K562 (cell line): ENCODE measurements around the gene RUNX1. TPM values are rescaled to one million over a fixed set of nuclear protein-coding genes. Genes with fewer than 3 reads are reported as not detected.

ENCODE experiments used
- ATAC-seq: fragments of 200-7000 bp; cut with Tn5 transposase; 3 replicates; pipeline ENCODE4 v1.9.1; 2020; ENCODE audit warnings: moderate library complexity
- BruUV-seq: library from RNA; stranded (reverse); fragments of 400-500 nt; replicated peaks from 2 replicates; lab custom pipeline; 2021; lab: Mats Ljungman, UMichigan
- CTCF ChIA-PET: fragments of 300-600 bp; formaldehyde crosslinking; extraction: SDS; loops from one replicate; lab custom pipeline; 2021; ENCODE audit warnings: low intra/inter-chr PET ratio; lab: Yijun Ruan, JAX
- POLR2A ChIA-PET: fragments of 300-600, 350-650 bp; sonication (Branson Sonifier 250); formaldehyde crosslinking; extraction: SDS; loops from one replicate; lab custom pipeline; 2021; ENCODE audit warnings: antibody characterized with exemption, inconsistent platforms; lab: Yijun Ruan, JAX
- DNase-seq, 4 experiments: peaks; one replicate each; pipeline versions ENCODE4 v3.0.0 to v3.0.0-alpha.2; 2011 to 2018; ENCODE audit warnings: low spot score in 3 of 4, mixed read lengths in 3 of 4; ENCODE audit errors: extremely low read depth in 1 of 4
- FAIRE-seq: peaks from 2 replicates; lab custom pipeline; 2011; peaks lifted over from hg19 to GRCh38; lab: Jason Lieb, UNC
- H2AFZ ChIP-seq: 2 replicates; pipeline ENCODE4 v1.6.0; 2011; ENCODE audit warnings: low read depth, low read length, control low read depth, inconsistent platforms
- H3K27ac ChIP-seq: fragments of 200-600 bp; 3 replicates; pipeline ENCODE4 v1.8.0; 2011; ENCODE audit warnings: low read depth, mild to moderate bottlenecking, control low read depth, inconsistent platforms, low read length, moderate library complexity, mixed read lengths; ENCODE audit errors: extremely low read depth
- H3K27me3 ChIP-seq, 2 experiments: fragments of 300-600 bp in 1 of 2; 2 replicates in 1 of 2; 3 replicates in 1 of 2; pipeline versions ENCODE4 v1.6.0 to v1.8.0; 2011; ENCODE audit warnings: inconsistent platforms in 2 of 2, low read length in 2 of 2, mild to moderate bottlenecking in 1 of 2, mixed read lengths in 1 of 2, moderate library complexity in 1 of 2; ENCODE audit not compliant: control insufficient read depth in 2 of 2, insufficient read depth in 2 of 2
- H3K36me3 ChIP-seq: fragments of 300-600 bp; 3 replicates; pipeline ENCODE4 v1.8.0; 2011; ENCODE audit warnings: mild to moderate bottlenecking, low read length, inconsistent platforms; ENCODE audit not compliant: control insufficient read depth, insufficient read depth
- H3K4me1 ChIP-seq, 2 experiments: fragments of 200-600 bp in 1 of 2; replicated peaks in 1 of 2; 2 replicates in 1 of 2; 3 replicates in 1 of 2; pipeline versions ENCODE4 v1.5.1 to v1.8.0; 2011; ENCODE audit warnings: inconsistent platforms in 2 of 2, low read length in 2 of 2, mild to moderate bottlenecking in 1 of 2, mixed read lengths in 1 of 2, moderate library complexity in 1 of 2; ENCODE audit not compliant: control insufficient read depth in 2 of 2, insufficient read depth in 2 of 2
- H3K4me2 ChIP-seq: 2 replicates; pipeline ENCODE4 v1.6.1; 2011; ENCODE audit warnings: low read length, control low read depth, inconsistent platforms, mixed read lengths; ENCODE audit not compliant: insufficient read depth
- H3K4me3 ChIP-seq: fragments of 200-600 bp; sonication (generic), shearing (Covaris generic); 2 replicates; pipeline ENCODE4 v1.5.1; 2016; ENCODE audit warnings: control low read depth, inconsistent platforms
- H3K79me2 ChIP-seq: fragments of 200-600 bp; 3 replicates; pipeline ENCODE4 v1.8.0; 2011; ENCODE audit warnings: low read length, inconsistent platforms; ENCODE audit not compliant: control insufficient read depth, insufficient read depth
- H3K9ac ChIP-seq, 2 experiments: 2 replicates each; pipeline versions ENCODE4 v1.6.0 to v1.6.1; 2011; ENCODE audit warnings: low read depth in 2 of 2, low read length in 2 of 2, control low read depth in 1 of 2, inconsistent platforms in 1 of 2, mild to moderate bottlenecking in 1 of 2, mixed read lengths in 1 of 2; ENCODE audit not compliant: insufficient read depth in 1 of 2
- H3K9me1 ChIP-seq: one replicate; pipeline ENCODE4 v1.6.0; 2011; ENCODE audit warnings: inconsistent platforms, mild to moderate bottlenecking, low read length, moderate library complexity; ENCODE audit not compliant: control insufficient read depth, insufficient read depth
- H3K9me3 ChIP-seq: replicated peaks from 2 replicates; pipeline ENCODE4 v1.5.1; 2011; ENCODE audit warnings: low read depth, low read length, inconsistent platforms; ENCODE audit not compliant: control insufficient read depth, insufficient read depth
- H4K20me1 ChIP-seq: replicated peaks from 2 replicates; pipeline ENCODE4 v1.6.1; 2011; ENCODE audit warnings: low read length, inconsistent platforms, mixed read lengths; ENCODE audit not compliant: control insufficient read depth, insufficient read depth
- CBX1 ChIP-seq: sonication (generic); IDR thresholded peaks from 2 replicates; pipeline ENCODE4 v1.6.1; 2016; ENCODE audit warnings: antibody characterized with exemption, low read depth, mild to moderate bottlenecking
- CBX2 ChIP-seq: fragments of 200-600 bp; sonication (generic); IDR thresholded peaks from one replicate; pipeline ENCODE4 v1.6.1; 2012; ENCODE audit warnings: mild to moderate bottlenecking, low read length, inconsistent platforms; ENCODE audit not compliant: insufficient read depth, poor library complexity, severe bottlenecking
- E2F3 ChIP-seq: fragments of 250-450 bp; sonication (Bioruptor Pico); IDR thresholded peaks from 2 replicates; pipeline ENCODE4 v1.4.0; 2020; ENCODE audit warnings: mild to moderate bottlenecking
- ESRRA ChIP-seq: fragments of 450-650 bp; IDR thresholded peaks from 2 replicates; pipeline ENCODE4 v1.6.1; 2014; ENCODE audit warnings: low read depth, mild to moderate bottlenecking, moderate library complexity, borderline replicate concordance
- GATA2 ChIP-seq: sonication (generic); formaldehyde crosslinking; IDR thresholded peaks from 2 replicates; pipeline ENCODE4 v1.4.0; 2020; ENCODE audit warnings: mild to moderate bottlenecking, missing genetic modification reagents
- MAZ ChIP-seq, 2 experiments: fragments of 450-650 bp in 1 of 2; sonication (generic) in 1 of 2; formaldehyde crosslinking; IDR thresholded peaks in 1 of 2; conservative IDR thresholded peaks in 1 of 2; 2 replicates each; pipeline versions ENCODE4 v1.4.0 to v1.5.0; 2020; ENCODE audit warnings: mild to moderate bottlenecking in 1 of 2, missing genetic modification reagents in 1 of 2
- NCOA4 ChIP-seq: fragments of 450-650 bp; IDR thresholded peaks from 2 replicates; pipeline ENCODE4 v1.6.1; 2018; ENCODE audit warnings: mild to moderate bottlenecking; ENCODE audit not compliant: partially characterized antibody
- NFRKB ChIP-seq: fragments of 450-650 bp; IDR thresholded peaks from 2 replicates; pipeline ENCODE4 v1.6.1; 2016; ENCODE audit warnings: low read depth
- RB1 ChIP-seq: fragments of 450-650 bp; IDR thresholded peaks from 2 replicates; pipeline ENCODE4 v1.6.1; 2017; ENCODE audit warnings: low read depth, mild to moderate bottlenecking
- RNF2 ChIP-seq: sonication (generic); IDR thresholded peaks from 2 replicates; pipeline ENCODE4 v1.6.1; 2016
- SPI1 ChIP-seq: IDR thresholded peaks from 2 replicates; pipeline ENCODE4 v1.6.1; 2011; ENCODE audit warnings: low read depth, low read length, control low read depth, borderline replicate concordance
- ZNF699 ChIP-seq: fragments of 250-450 bp; sonication (Bioruptor Pico); IDR thresholded peaks from 2 replicates; pipeline ENCODE4 v1.8.0; 2021; ENCODE audit warnings: mild to moderate bottlenecking, moderate library complexity; ENCODE audit not compliant: insufficient replicate concordance
- ZNF77 ChIP-seq: fragments of 250-450 bp; sonication (Bioruptor Pico); IDR thresholded peaks from 2 replicates; pipeline ENCODE4 v1.5.0; 2020
- WGBS: fragments of 100-300 bp; shearing (Covaris generic); methylation state at CpG from one replicate; pipeline ENCODE4 v1.1.6; 2016; ENCODE audit warnings: low coverage, mixed read lengths; ENCODE audit not compliant: insufficient coverage; ENCODE audit errors: missing lambda C conversion rate; 5-methylcytosine and 5-hydroxymethylcytosine counted together
- in situ Hi-C: fragments of 300-500 bp; cut with MboI; formaldehyde crosslinking; loops from 4 replicates; pipeline ENCODE4 v1.15.0; 2018; ENCODE audit warnings: inconsistent platforms, mixed read lengths
- intact Hi-C: fragments of 100-400 bp; cut with micrococcal nuclease; formaldehyde crosslinking; loops from 2 replicates; pipeline ENCODE4 v1.14.2; 2022
- polyA plus RNA-seq, 8 experiments: library from polyadenylated mRNA; depleted of rRNA in 4 of 8; stranded (reverse) in 5 of 8; unstranded in 3 of 8; fragments of >200 nt; fragmentation: Nextera tagmentation in 2 of 8; fragmentation: Illumina TruSeq in 1 of 8; extraction: Ambion mirVana in 2 of 8; extraction: Trizol in 1 of 8; gene quantifications; 2 replicates each; pipeline versions ENCODE4 v1.2.1 to v1.2.3, GENCODE V29; 2011 to 2014; ENCODE audit warnings: inconsistent platforms in 1 of 8, missing spikeins in 1 of 8
- total RNA-seq, 7 experiments: library from RNA; depleted of rRNA in 6 of 7; stranded (reverse); fragments of >200 nt in 6 of 7; fragmentation: Illumina TruSeq in 2 of 7; extraction: Trizol in 2 of 7; gene quantifications; 2 replicates each; pipeline versions ENCODE4 v1.2.1 to v1.2.3, GENCODE V29; 2011 to 2021; ENCODE audit warnings: low replicate concordance in 1 of 7
- TF ChIP-seq, protein P1 (sequence below): sonication (generic); formaldehyde crosslinking; IDR thresholded peaks from 2 replicates; pipeline ENCODE4 v1.8.1; 2023; ENCODE audit warnings: mild to moderate bottlenecking, missing genetic modification reagents
- TF ChIP-seq, protein P2 (sequence below): sonication (generic); formaldehyde crosslinking; IDR thresholded peaks from 2 replicates; pipeline ENCODE4 v1.8.0; 2022; ENCODE audit warnings: mild to moderate bottlenecking, missing genetic modification reagents

Gene RUNX1
- total and polyA plus RNA-seq, 9 of the 15 experiments (the other 6 are each of a cell fraction or from before 2014, with no cell fraction given), result 2.2 to 68.6 (median 17.8) TPM

DNA sequence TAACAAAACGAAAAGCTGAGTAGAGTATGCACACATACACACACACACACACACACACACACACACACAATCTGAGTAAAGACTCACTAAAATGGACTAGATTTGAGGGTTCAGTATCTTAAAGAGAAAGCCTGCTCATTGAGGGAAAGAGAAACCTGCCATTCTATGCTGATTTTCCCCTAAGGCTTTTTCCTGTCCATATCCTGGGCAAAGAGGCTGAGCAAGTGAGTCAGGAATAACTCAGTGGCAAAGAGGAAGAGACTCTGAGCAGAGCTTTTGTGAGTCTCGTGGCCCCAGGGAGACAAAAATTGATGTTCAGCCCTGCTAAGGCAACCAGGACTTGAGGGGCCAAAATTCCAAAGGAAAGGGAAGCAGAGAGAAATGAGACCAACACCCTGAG is 37.3 kb upstream of the RUNX1 start:
- Histone ChIP-seq H3K4me3 (no peak overlapping the region), H3K27ac (no peak overlapping the region), H3K9ac (no peak overlapping the region), H3K9me1 (no peaks in the 10 kb centered on the region), H2AFZ (peak overlapping the region; percentile 52), H3K79me2 (no peaks in the 10 kb centered on the region), H3K4me2 (no peak overlapping the region), H3K4me1 (peaks cover 0 to 4% of the 10 kb centered on the region in 2 experiments; a peak in 1 of 5 replicates), H3K9me3 (no peaks in the 10 kb centered on the region), H4K20me1 (no peaks in the 10 kb centered on the region), H3K27me3 (no peaks in the 10 kb centered on the region), H3K36me3 (no peaks in the 10 kb centered on the region)
- intact Hi-C loops, result no loop called here
- TF ChIP-seq CBX1 (no peak), SPI1 (0 out of 2 replicates have a peak, but pooled peaks have one; percentile 8), GATA2 (CRISPR knock-in tag) (no peak), CBX2 (no peak)
- FAIRE-seq, result no peak
- 32% methylated on average over 2 of the region's 2 CpGs for WGBS
- no peak for ATAC-seq
- no peak for DNase-seq
- BruUV-seq, result no TSS peak
- ChIA-PET POLR2A (interaction anchor here (1.2 kb wide), 1 partner anchor 13 kb away, joined by 5 read pairs; no protein-coding TSS in a partner anchor), CTCF (no interaction called here)
- in situ Hi-C loops, result no loop called here

DNA sequence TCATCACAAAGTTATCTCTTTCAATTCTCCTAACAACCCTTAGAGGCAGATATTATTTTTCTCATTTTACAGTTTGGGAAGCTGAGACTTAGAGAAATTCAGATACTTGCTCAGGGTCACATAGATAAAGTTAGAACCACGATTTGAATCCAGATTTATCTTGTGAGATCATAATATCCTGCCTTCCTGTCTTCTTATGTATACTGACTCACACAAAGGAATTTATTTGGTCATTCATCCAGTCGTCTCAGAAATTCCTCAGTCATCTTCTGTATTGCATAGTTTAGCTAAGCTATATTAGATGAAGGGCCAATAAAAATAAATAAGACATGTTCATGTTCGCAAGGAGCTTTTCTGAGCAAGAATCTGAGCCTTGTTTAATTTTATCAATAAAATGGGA is 35.8 kb upstream of the RUNX1 start:
- intact Hi-C loops (no loop called here), in situ Hi-C loops (no loop called here)
- ChIA-PET CTCF (no interaction called here), POLR2A (interaction anchor here (0.8 to 1.0 kb wide), 2 partner anchors 17 to 20 kb away, joined by 3 read pairs; no protein-coding TSS in a partner anchor)
- H3K27me3 ChIP-seq, result no peaks in the 10 kb centered on the region
- H3K36me3 ChIP-seq, result no peaks in the 10 kb centered on the region
- no peak overlapping the region for H2AFZ ChIP-seq
- H3K27ac ChIP-seq, result no peak overlapping the region
- H4K20me1 ChIP-seq, result no peaks in the 10 kb centered on the region
- BruUV-seq, result no TSS peak
- no peaks in the 10 kb centered on the region for H3K9me1 ChIP-seq
- H3K9ac ChIP-seq, result no peak overlapping the region
- WGBS, result 28% methylated on average over 3 of the region's 3 CpGs
- H3K4me3 ChIP-seq, result no peak overlapping the region
- no peak overlapping the region for H3K4me2 ChIP-seq
- FAIRE-seq (no peak), ATAC-seq (no peak), DNase-seq (no peak)
- H3K9me3 ChIP-seq, result no peaks in the 10 kb centered on the region
- H3K4me1 ChIP-seq, result peaks cover 0 to 4% of the 10 kb centered on the region in 2 experiments; a peak in 1 of 5 replicates
- H3K79me2 ChIP-seq, result no peaks in the 10 kb centered on the region
- no peak for TF ChIP-seq E2F3 (CRISPR knock-in tag)
- no peak for TF ChIP-seq ESRRA
- TF ChIP-seq ZNF699 (CRISPR knock-in tag), result no peak
- TF ChIP-seq, protein P1, sequence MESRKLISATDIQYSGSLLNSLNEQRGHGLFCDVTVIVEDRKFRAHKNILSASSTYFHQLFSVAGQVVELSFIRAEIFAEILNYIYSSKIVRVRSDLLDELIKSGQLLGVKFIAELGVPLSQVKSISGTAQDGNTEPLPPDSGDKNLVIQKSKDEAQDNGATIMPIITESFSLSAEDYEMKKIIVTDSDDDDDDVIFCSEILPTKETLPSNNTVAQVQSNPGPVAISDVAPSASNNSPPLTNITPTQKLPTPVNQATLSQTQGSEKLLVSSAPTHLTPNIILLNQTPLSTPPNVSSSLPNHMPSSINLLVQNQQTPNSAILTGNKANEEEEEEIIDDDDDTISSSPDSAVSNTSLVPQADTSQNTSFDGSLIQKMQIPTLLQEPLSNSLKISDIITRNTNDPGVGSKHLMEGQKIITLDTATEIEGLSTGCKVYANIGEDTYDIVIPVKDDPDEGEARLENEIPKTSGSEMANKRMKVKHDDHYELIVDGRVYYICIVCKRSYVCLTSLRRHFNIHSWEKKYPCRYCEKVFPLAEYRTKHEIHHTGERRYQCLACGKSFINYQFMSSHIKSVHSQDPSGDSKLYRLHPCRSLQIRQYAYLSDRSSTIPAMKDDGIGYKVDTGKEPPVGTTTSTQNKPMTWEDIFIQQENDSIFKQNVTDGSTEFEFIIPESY (CRISPR knock-in tag), result no peak
- no peak for TF ChIP-seq NFRKB
- TF ChIP-seq MAZ (CRISPR knock-in tag; conservative IDR thresholded peaks at IDR 0.05 in 1 of 2, IDR thresholded peaks at IDR 0.05 in 1 of 2), result no peak
- no peak for TF ChIP-seq RNF2
- no peak for TF ChIP-seq RB1
- TF ChIP-seq ZNF77 (CRISPR knock-in tag), result no peak
- TF ChIP-seq NCOA4, result no peak
- TF ChIP-seq, protein P2, sequence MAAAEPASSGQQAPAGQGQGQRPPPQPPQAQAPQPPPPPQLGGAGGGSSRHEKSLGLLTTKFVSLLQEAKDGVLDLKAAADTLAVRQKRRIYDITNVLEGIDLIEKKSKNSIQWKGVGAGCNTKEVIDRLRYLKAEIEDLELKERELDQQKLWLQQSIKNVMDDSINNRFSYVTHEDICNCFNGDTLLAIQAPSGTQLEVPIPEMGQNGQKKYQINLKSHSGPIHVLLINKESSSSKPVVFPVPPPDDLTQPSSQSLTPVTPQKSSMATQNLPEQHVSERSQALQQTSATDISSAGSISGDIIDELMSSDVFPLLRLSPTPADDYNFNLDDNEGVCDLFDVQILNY (CRISPR knock-in tag), result no peak
